H1 (cell line): ENCODE measurements around the gene APOL5. TPM values are rescaled to one million over a fixed set of nuclear protein-coding genes. Genes with fewer than 3 reads are reported as not detected.

Source experiments
- GABPA ChIP-seq: IDR thresholded peaks from 2 replicates; pipeline ENCODE4 v1.6.1; 2011; ENCODE audit warnings: mild to moderate bottlenecking, low read length, moderate library complexity, borderline replicate concordance; ENCODE audit not compliant: insufficient read depth
- YY1 ChIP-seq: IDR thresholded peaks from 2 replicates; pipeline ENCODE4 v1.6.1; 2011; ENCODE audit warnings: low read depth, mild to moderate bottlenecking, low read length
- polyA plus RNA-seq, 7 experiments: library from polyadenylated mRNA; depleted of rRNA in 3 of 7; stranded (reverse) in 5 of 7; unstranded in 2 of 7; fragments of >200 nt in 5 of 7; fragments of 200-250 nt in 2 of 7; gene quantifications; 1 replicate in 5 of 7; 2 replicates in 1 of 7; 4 replicates in 1 of 7; pipeline versions ENCODE4 v1.2.1 to v1.2.3, GENCODE V29; 2011 to 2013; ENCODE audit warnings: missing spikeins in 2 of 7, mixed read lengths in 2 of 7
- total RNA-seq: library from RNA; stranded (reverse); fragmentation: NEBNext Ultra II Directional; extraction: Animal tissue kit (Norgen Biotek cat#: 25700); gene quantifications from 2 replicates; pipeline ENCODE4 v1.2.1, GENCODE V29; 2021

APOL5 gene
- total and polyA plus RNA-seq, 2 of the 8 experiments (the other 6 are each of a cell fraction or from before 2014, with no cell fraction given): not detected

DNA sequence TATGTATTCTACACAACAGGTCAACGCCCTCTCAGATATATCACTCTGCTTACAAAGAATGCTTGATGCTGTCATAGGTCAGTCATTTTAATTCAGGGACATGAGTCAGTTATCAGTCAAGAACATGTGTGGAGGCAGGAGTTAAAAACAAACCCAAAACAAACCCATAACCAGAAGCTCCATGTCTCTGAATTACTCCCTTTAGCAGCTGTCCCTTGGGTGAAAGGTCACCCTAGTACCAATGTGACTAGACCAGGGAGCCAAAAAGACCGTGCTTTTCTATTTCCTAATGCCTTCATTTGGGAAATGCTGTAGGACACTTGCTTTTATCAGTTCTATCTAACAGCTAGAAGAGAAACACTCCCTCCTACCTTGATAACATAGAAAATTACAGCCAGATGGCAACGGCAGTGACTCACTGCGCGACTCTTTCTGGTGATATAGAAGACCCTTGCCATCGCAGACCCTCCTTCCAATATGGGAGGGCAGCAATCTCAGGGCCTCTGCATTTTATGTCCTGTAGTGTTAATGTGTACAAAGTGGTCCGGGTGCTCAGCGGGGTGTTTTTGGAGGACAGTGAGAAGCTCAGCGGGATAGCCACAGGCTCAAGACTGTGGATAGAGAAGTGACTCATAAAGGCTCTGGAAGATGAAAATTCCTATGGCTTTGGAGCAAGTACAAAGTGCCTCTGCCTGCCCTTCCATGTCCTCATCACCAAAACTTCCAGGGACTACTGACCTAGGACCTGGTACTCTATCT lies 24.8 kb downstream of the APOL5 start (continued):
- TF ChIP-seq GABPA: no peak
- TF ChIP-seq YY1: no peak
- TF ChIP-seq, all 59 proteins: peak for 0
